Activated CD4-positive, alpha-beta memory T cell treated with anti-CD3 and anti-CD28 coated beads for 36 hours (primary cell): ENCODE measurements around the gene TPBGL. TPM values are rescaled to one million over a fixed set of nuclear protein-coding genes. Genes with fewer than 3 reads are reported as not detected.
A peak's percentile ranks its signal among the peaks of the same experiment; 100 is the strongest.

Source experiments
- CTCF ChIA-PET: fragments of 350-600 bp; sonication (Branson Sonifier 250); formaldehyde crosslinking; loops from one replicate; lab custom pipeline; 2021; ENCODE audit warnings: antibody characterized with exemption, inconsistent platforms; lab: Charles Lee
- POLR2A ChIA-PET: fragments of 350-600 bp; sonication (Branson Sonifier 250); formaldehyde crosslinking; loops from one replicate; lab custom pipeline; 2021; ENCODE audit warnings: antibody characterized with exemption; lab: Charles Lee
- DNase-seq: peaks from one replicate; pipeline ENCODE4 v3.0.0-alpha.2; 2020
- H3K27ac Mint-ChIP-seq: one replicate; pipeline ENCODE4 v1.8.0; 2021; ENCODE audit warnings: mixed read lengths
- H3K27me3 Mint-ChIP-seq: one replicate; pipeline ENCODE4 v1.8.0; 2021; ENCODE audit warnings: mixed read lengths
- H3K36me3 Mint-ChIP-seq: one replicate; pipeline ENCODE4 v1.8.0; 2021; ENCODE audit warnings: mixed read lengths
- H3K4me1 Mint-ChIP-seq: one replicate; pipeline ENCODE4 v1.8.0; 2021; ENCODE audit warnings: low read depth, mixed read lengths
- H3K4me3 Mint-ChIP-seq: one replicate; pipeline ENCODE4 v1.8.0; 2021; ENCODE audit warnings: mild to moderate bottlenecking, mixed read lengths
- H3K9me3 Mint-ChIP-seq: one replicate; pipeline ENCODE4 v1.8.0; 2021; ENCODE audit warnings: mixed read lengths
- intact Hi-C: fragments of 100-400 bp; cut with micrococcal nuclease; formaldehyde crosslinking; loops from one replicate; pipeline ENCODE4 v1.15.1; 2023
- total RNA-seq, 2 experiments: library from RNA; stranded (reverse); gene quantifications; one replicate each; pipeline ENCODE4 v1.2.3, GENCODE V29; 2021

TPBGL gene, protein sequence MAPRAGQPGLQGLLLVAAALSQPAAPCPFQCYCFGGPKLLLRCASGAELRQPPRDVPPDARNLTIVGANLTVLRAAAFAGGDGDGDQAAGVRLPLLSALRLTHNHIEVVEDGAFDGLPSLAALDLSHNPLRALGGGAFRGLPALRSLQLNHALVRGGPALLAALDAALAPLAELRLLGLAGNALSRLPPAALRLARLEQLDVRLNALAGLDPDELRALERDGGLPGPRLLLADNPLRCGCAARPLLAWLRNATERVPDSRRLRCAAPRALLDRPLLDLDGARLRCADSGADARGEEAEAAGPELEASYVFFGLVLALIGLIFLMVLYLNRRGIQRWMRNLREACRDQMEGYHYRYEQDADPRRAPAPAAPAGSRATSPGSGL
- under 1 TPM in 1 of 2 experiments, not detected in 1; 0.07 TPM for total RNA-seq

DNA sequence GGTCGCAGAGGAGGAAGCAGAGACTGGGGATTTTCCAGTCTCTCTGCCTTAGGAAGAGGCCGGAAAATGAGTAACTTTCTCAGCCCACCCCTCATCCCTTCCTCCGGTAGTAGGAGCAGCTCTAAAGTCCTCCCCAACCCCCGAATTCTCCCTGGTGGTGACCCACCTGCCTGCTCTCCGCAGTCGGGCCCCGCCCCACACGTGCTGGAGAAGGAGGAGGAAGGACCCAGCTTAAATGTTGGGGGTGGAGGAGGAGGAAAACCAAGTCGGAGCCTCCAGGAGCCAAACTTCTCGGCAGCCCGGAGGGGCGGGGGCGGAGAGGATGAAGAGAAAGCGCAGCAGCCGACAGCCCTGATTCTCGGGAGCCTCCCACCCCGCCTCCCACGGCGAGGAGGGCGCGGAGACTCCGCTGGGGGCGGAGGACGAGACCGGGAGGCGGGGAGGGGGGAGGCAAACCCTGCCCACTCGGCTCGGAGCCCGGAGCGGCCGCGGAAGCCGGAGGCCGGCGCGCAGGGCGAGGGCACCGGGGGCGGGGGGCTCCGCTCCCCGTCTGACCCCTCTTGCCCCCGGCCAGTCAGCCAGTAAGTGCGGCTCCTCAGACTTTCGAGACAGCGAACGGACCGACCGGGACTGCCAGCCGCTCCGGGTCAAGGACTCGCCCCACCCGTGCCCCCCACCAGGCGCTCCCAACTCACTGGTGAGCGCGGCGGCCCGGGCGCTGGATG lies at the start of gene TPBGL:
Gene TPBGL (plus strand): TSS at position 464 of the 725 bp plus-strand sequence. CDS start 276 bp downstream, outside the sequence.
- peaks cover 7% of the 10 kb centered on the region for H3K4me1 Mint-ChIP-seq
- H3K4me3 Mint-ChIP-seq = peak within 1 kb of the TSS; percentile 68
- intact Hi-C loops = loop anchor here (2.0 kb wide), 1 partner anchor 26 kb away; no protein-coding TSS in a partner anchor
- ChIA-PET POLR2A (interaction anchor here (1.0 kb wide), 1 partner anchor 9 kb away, joined by 3 read pairs; no protein-coding TSS in a partner anchor), CTCF (interaction anchor here (0.7 to 7.6 kb wide), 34 partner anchors 9 to 331 kb away, joined by 3 to 212 read pairs (median 5); partner anchors contain the start of genes SLCO2B1 and XRRA1)
- H3K9me3 Mint-ChIP-seq = no peaks in the 10 kb centered on the region
- peaks cover 29% of the 10 kb centered on the region for H3K27me3 Mint-ChIP-seq
- H3K27ac Mint-ChIP-seq = no peak within 1 kb of the TSS
- DNase-seq = peak; percentile 16
- no peaks in the 10 kb centered on the region for H3K36me3 Mint-ChIP-seq

DNA sequence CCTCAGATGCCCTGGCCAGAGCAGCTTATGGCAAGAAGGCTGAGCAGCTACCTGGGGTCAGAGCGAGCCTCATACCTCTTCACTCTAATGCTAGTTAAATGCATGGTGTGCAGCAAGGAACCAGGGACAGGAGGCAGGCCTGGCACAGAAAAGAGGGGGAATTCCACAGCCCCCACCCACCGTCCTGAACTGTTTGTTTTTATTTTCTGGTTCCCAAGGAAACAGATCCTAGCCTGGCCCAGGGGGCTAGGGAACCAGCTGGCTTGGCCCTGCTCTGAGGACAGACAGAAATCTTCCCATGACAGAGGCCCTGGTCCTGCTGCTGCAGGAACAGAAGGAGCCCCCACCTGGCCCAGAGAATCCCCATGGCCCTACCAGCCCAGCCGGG lies 49.2 kb upstream of the TPBGL start:
- ChIA-PET CTCF (interaction anchor here (1.3 to 3.5 kb wide), 3 partner anchors 13 to 51 kb away, joined by 3 to 20 read pairs (median 3); no protein-coding TSS in a partner anchor), POLR2A (no interaction called here)
- intact Hi-C loops = no loop called here
- Mint-ChIP-seq H3K27ac (no peak overlapping the region), H3K9me3 (no peaks in the 10 kb centered on the region), H3K36me3 (no peaks in the 10 kb centered on the region), H3K4me3 (no peak overlapping the region), H3K27me3 (no peaks in the 10 kb centered on the region), H3K4me1 (no peaks in the 10 kb centered on the region)
- no peak for DNase-seq

DNA sequence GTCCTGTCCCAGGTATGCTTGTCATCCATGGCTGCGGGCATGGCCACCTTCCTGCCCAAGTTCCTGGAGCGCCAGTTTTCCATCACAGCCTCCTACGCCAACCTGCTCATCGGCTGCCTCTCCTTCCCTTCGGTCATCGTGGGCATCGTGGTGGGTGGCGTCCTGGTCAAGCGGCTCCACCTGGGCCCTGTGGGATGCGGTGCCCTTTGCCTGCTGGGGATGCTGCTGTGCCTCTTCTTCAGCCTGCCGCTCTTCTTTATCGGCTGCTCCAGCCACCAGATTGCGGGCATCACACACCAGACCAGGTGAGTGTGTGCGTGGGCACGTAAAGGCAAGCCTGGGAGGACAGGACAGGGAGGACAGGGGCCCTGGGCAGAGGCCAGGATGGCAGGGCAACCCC lies 47.3 kb upstream of the TPBGL start:
- no peaks in the 10 kb centered on the region for H3K9me3 Mint-ChIP-seq
- no peaks in the 10 kb centered on the region for H3K4me1 Mint-ChIP-seq
- ChIA-PET POLR2A (no interaction called here), CTCF (interaction anchor here (1.1 to 3.7 kb wide), 2 partner anchors 52 to 55 kb away, joined by 3 to 26 read pairs; no protein-coding TSS in a partner anchor)
- intact Hi-C loops = no loop called here
- H3K4me3 Mint-ChIP-seq = no peak overlapping the region
- H3K27ac Mint-ChIP-seq = no peak overlapping the region
- DNase-seq = no peak
- no peaks in the 10 kb centered on the region for H3K36me3 Mint-ChIP-seq
- no peaks in the 10 kb centered on the region for H3K27me3 Mint-ChIP-seq

DNA sequence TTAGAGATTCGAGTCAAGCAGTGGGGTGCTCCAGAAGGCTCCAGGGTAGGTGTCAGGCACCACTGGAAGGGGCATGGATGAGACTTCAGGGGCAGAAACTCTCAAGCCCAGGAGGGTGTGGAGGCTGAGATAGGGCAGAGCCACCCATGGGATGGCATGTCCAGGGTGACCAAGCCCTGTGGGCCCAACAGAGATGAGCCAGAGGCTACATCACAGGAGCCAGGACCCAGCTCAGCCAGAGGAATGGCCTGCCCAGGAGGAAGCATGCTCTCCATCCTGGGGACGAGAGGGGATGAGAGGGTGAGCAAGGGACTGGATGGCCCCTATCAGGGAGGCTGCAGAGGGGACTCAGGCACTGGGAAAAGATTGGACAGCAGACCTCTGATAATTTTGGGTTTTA lies 46.9 kb upstream of the TPBGL start:
- Mint-ChIP-seq H3K4me1 (no peaks in the 10 kb centered on the region), H3K9me3 (no peaks in the 10 kb centered on the region), H3K27me3 (no peaks in the 10 kb centered on the region), H3K27ac (no peak overlapping the region), H3K4me3 (no peak overlapping the region), H3K36me3 (no peaks in the 10 kb centered on the region)
- ChIA-PET POLR2A (no interaction called here), CTCF (interaction anchor here (1.1 to 3.7 kb wide), 3 partner anchors 11 to 55 kb away, joined by 3 to 26 read pairs (median 20); no protein-coding TSS in a partner anchor)
- intact Hi-C loops = no loop called here
- DNase-seq = no peak

DNA sequence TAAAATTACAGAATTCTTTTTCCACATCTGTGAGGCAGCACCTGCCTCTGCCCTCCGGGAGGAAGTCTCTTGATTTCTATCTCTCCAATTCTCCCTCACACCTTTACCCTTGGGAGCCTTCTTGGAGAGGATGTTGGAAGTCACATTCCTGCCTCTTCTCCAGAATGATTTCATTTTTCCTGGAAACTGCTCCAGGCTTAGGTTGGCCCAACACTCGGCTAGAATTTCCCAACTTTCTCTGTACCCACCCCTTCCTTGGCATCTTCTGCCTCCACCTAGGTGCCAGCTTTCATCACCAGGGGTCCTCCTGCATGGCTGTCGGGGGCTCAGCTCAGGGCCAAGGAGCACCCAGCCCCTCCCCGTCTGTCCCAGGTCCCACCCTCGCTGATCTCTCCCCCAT lies 46.4 kb upstream of the TPBGL start:
- ChIA-PET CTCF (interaction anchor here (1.1 to 3.7 kb wide), 4 partner anchors 11 to 54 kb away, joined by 3 to 26 read pairs (median 12); no protein-coding TSS in a partner anchor), POLR2A (no interaction called here)
- no peaks in the 10 kb centered on the region for H3K27me3 Mint-ChIP-seq

DNA sequence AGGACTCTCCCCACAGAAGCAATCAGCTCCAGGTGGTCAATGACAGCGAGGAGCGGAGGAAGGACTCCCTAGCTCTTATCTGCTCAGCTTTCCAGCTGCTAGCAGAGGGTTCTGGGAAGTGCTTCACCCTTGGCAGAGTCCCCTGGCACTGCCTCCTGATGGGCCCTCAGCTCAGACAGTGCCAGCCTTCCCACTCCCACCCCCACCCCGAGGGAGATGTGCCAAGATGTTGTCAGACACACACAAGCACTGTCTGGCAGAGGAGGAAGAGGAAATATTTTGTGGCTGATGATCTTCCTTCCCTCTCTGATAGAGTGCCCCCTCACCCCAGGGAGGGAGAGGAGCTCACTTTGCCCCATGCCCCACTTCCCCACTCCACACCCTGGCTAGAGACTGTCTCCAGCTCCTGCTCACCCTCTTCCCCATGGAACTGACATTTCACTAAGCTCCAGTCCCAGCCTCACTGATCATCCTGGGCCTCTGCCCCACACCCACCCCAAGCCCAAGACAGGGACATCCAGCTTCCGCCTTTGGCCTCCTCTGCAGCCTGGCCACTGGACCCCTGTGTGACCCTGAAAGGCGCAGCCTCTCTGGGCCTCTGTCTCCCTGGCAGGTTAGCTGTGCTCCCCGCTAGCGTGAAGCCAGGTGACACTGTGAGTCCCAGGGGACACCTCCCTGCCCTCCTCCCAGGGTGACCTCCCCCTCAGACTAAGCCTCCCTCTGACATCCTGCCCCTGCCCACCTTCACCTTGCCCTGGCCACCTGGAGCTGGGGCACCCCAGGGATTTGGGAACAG lies 45.2 kb upstream of the TPBGL start:
- H3K4me3 Mint-ChIP-seq = no peak overlapping the region
- H3K4me1 Mint-ChIP-seq = no peaks in the 10 kb centered on the region
- H3K27ac Mint-ChIP-seq = no peak overlapping the region
- CTCF ChIA-PET = interaction anchor here (1.1 to 3.7 kb wide), 6 partner anchors 10 to 172 kb away, joined by 3 to 26 read pairs (median 6); no protein-coding TSS in a partner anchor
- no peaks in the 10 kb centered on the region for H3K9me3 Mint-ChIP-seq
- no peaks in the 10 kb centered on the region for H3K36me3 Mint-ChIP-seq
- no peaks in the 10 kb centered on the region for H3K27me3 Mint-ChIP-seq
- no peak for DNase-seq
- intact Hi-C loops = no loop called here
- POLR2A ChIA-PET = interaction anchor here (0.9 kb wide), 1 partner anchor 79 kb away, joined by 3 read pairs; no protein-coding TSS in a partner anchor

More for the DNA sequence above, 46.4 kb upstream of the TPBGL start:
- H3K36me3 Mint-ChIP-seq = no peaks in the 10 kb centered on the region
- H3K27ac Mint-ChIP-seq = no peak overlapping the region
- no peak for DNase-seq
- no peaks in the 10 kb centered on the region for H3K4me1 Mint-ChIP-seq
- intact Hi-C loops = no loop called here
- H3K9me3 Mint-ChIP-seq = no peaks in the 10 kb centered on the region
- no peak overlapping the region for H3K4me3 Mint-ChIP-seq

DNA sequence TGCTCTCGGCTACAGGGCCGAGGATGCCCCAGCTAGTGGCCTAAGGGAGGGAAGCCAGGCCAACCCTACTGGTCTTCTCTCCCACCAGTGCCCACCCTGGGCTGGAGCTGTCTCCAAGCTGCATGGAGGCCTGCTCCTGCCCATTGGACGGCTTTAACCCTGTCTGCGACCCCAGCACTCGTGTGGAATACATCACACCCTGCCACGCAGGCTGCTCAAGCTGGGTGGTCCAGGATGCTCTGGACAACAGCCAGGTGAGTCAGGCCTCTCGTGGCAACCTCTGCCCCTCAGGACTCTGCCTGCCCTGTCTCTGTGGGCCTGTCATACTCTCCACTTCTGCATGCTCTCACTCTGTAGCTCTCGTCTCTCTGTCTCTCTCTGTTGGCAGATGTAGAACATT lies 44.1 kb upstream of the TPBGL start:
- POLR2A ChIA-PET = interaction anchor here (0.9 kb wide), 1 partner anchor 80 kb away, joined by 3 read pairs; no protein-coding TSS in a partner anchor
- Mint-ChIP-seq H3K27me3 (no peaks in the 10 kb centered on the region), H3K9me3 (no peaks in the 10 kb centered on the region), H3K4me1 (no peaks in the 10 kb centered on the region), H3K27ac (no peak overlapping the region), H3K4me3 (no peak overlapping the region), H3K36me3 (no peaks in the 10 kb centered on the region)
- intact Hi-C loops = no loop called here
- DNase-seq = no peak
- CTCF ChIA-PET = interaction anchor here (1.3 to 3.7 kb wide), 4 partner anchors 9 to 55 kb away, joined by 3 to 26 read pairs (median 14); no protein-coding TSS in a partner anchor

DNA sequence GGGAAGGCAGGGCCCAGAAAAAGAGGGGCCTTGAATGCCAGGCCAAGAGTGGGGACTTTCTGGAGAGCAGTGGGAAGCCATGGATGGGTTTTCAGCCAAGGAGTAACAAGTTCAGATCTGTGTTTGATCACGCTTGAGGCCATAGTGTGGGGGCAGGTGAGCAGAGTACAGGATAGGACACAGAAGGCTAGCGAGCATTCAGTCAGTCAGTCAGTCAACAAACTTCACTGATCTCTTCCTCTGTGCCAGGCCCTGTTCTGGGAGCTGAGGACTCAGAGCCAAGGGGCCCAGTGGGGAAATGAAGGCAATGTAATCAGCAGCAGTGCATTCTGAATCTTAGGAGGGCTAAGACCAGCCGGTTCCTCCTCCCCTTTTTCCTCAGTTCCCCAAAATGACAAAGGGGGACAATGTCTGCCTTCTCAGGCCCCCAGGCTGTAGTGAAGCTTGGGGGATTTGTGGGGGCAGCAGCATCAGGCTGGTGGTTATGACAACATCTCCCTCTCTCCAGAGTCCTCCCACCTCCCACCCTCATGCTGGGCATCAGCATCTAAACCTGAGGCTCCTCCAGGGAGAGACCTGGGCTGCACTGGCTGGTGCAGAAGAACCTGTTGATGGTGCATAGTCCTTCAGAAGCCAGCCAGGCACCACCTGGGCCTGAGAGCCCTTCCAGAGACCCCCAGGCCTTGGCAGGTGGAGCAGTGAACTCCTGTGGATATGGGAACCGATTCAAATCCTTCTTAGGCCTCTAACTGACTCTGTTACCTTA lies 42.9 kb upstream of the TPBGL start:
- Mint-ChIP-seq H3K36me3 (no peaks in the 10 kb centered on the region), H3K27me3 (no peaks in the 10 kb centered on the region), H3K27ac (no peak overlapping the region), H3K4me3 (no peak overlapping the region), H3K4me1 (no peaks in the 10 kb centered on the region), H3K9me3 (no peaks in the 10 kb centered on the region)
- intact Hi-C loops = no loop called here
- DNase-seq = no peak
- CTCF ChIA-PET = interaction anchor here (2.1 kb wide), 1 partner anchor 44 kb away, joined by 8 read pairs; no protein-coding TSS in a partner anchor
- POLR2A ChIA-PET = no interaction called here

DNA sequence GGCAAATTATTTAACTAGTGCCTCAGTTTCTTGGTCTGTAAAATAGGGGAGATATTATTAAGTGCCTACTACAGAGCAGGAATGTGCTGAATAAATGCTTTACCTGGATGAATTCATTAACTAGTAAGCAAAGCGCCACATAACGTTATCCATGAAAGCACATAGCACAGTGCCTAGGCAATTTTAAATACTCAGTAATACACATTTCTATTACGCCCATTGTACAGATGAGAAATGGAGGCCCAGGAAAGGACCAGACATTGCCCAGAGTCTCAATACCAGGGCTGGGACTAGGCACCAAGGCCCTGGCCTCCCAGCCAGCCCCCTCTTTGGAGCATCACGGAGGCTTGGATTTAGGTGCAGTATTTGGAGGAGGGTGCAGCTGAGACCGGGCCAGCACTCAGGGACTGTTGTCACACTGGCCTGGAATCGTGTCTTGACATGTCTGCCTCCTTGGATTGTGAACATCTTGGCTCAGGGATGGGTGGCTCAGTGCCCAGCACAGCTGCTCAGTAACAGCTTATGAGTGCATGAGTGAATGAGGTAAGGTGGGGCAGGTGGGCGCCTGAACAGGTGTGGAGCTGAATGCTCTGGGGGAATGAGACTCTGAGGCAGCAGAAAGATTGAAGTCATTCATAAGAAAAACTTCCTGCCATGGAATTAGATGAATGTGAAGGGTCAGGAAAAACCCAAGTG lies 42.1 kb upstream of the TPBGL start:
- CTCF ChIA-PET = interaction anchor here (12.5 kb wide), 1 partner anchor 58 kb away, joined by 559 read pairs; no protein-coding TSS in a partner anchor
- H3K9me3 Mint-ChIP-seq = no peaks in the 10 kb centered on the region
- no peaks in the 10 kb centered on the region for H3K4me1 Mint-ChIP-seq
- no peaks in the 10 kb centered on the region for H3K27me3 Mint-ChIP-seq
- no peak for DNase-seq
- intact Hi-C loops = no loop called here
- POLR2A ChIA-PET = no interaction called here
- H3K36me3 Mint-ChIP-seq = no peaks in the 10 kb centered on the region
- H3K4me3 Mint-ChIP-seq = no peak overlapping the region
- H3K27ac Mint-ChIP-seq = no peak overlapping the region

DNA sequence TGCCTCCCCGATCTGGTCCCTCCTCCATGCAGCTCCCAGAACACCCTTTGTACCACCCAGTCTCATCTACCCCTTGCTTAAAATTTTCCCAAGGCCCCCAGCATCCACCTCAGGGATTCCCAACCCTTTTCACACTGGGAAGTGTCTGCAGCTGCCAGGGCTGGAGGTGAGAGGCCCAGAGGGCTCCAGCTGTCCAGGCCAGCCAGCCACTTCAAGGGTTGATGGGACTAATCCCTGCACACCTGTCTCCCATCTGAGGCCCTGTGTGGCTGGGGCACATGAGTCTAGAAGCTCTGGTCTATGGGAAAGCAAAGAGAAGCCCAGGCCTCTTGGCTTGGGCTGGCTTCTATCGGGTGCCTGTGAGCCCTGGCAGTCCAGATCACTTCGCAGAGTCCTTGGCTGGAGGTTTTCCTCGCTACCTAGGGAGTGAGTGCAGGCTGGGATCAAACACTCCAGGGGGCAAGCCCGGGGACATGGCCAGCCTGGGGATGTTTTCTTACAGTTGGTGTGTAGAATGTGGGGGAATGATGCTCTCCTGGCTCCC lies 41.1 kb upstream of the TPBGL start:
- ChIA-PET POLR2A (no interaction called here), CTCF (interaction anchor here (12.5 kb wide), 1 partner anchor 59 kb away, joined by 559 read pairs; no protein-coding TSS in a partner anchor)
- H3K36me3 Mint-ChIP-seq = no peaks in the 10 kb centered on the region
- no peaks in the 10 kb centered on the region for H3K9me3 Mint-ChIP-seq
- H3K27ac Mint-ChIP-seq = no peak overlapping the region
- no peaks in the 10 kb centered on the region for H3K27me3 Mint-ChIP-seq
- intact Hi-C loops = no loop called here
- H3K4me3 Mint-ChIP-seq = no peak overlapping the region
- DNase-seq = no peak
- no peaks in the 10 kb centered on the region for H3K4me1 Mint-ChIP-seq
